GM19372 (cell line): ENCODE results near the gene IQCF2.
"Not testable (repeated sequence)": the region's sequence is repeated elsewhere in the genome, so short reads cannot be mapped to it uniquely, and the experiment has no call there.

ENCODE experiments used
- ATAC-seq: cut with Tn5 transposase; IDR thresholded peaks from one replicate; pipeline ENCODE4 v1.9.1; 2021; ENCODE audit warnings: mild to moderate bottlenecking, low read depth, moderate library complexity; ENCODE audit not compliant: unreplicated experiment

The IQCF2 gene

GRCh38 chr3:51875501-51875900, 14.1 kb downstream of the IQCF2 start, which contains the start of gene IQCF5:
TSS of gene IQCF5 (minus strand) at chr3:51875601. CDS start at chr3:51875531, 70 bp downstream.
- no peak for ATAC-seq

GRCh38 chr3:51876186-51876585, 14.8 kb downstream of the IQCF2 start:
- no peak for ATAC-seq

GRCh38 chr3:51879937-51880336, 18.5 kb downstream of the IQCF2 start:
- no peak for ATAC-seq

GRCh38 chr3:51886447-51886846, 25.0 kb downstream of the IQCF2 start:
- no peak for ATAC-seq

GRCh38 chr3:51887620-51888019, 26.2 kb downstream of the IQCF2 start:
- ATAC-seq = no peak

GRCh38 chr3:51888463-51889105, 27.2 kb downstream of the IQCF2 start:
- ATAC-seq = no peak

- no peak for ATAC-seq
Observed at GRCh38 chr3:51891242-51892039, 30.0 kb downstream of the IQCF2 start.

- no peak for ATAC-seq
Observed at GRCh38 chr3:51894391-51894790, 33.0 kb downstream of the IQCF2 start.

GRCh38 chr3:51894939-51895338, 33.5 kb downstream of the IQCF2 start:
- no peak for ATAC-seq

GRCh38 chr3:51896607-51897305, 35.3 kb downstream of the IQCF2 start:
- ATAC-seq = no peak

GRCh38 chr3:51897391-51897790, 36.0 kb downstream of the IQCF2 start:
- ATAC-seq = no peak

- not testable (repeated sequence) for ATAC-seq
Observed at GRCh38 chr3:51900043-51900442, 38.6 kb downstream of the IQCF2 start.

- not testable (repeated sequence) for ATAC-seq
Observed at GRCh38 chr3:51902361-51902760, 40.9 kb downstream of the IQCF2 start.

- ATAC-seq = no peak
Observed at GRCh38 chr3:51904034-51904823, 42.8 kb downstream of the IQCF2 start.

GRCh38 chr3:51908026-51908425, 46.6 kb downstream of the IQCF2 start:
- no peak for ATAC-seq
